Spleen (tissue), 7 donors: ENCODE measurements around the gene NBAS.

Experiments
- CTCF ChIP-seq, 11 experiments: fragments of 200-600 bp in 7 of 11; fragments of 450-650 bp in 4 of 11; sonication (generic) in 4 of 11; IDR thresholded peaks in 8 of 11; conservative IDR thresholded peaks in 3 of 11; 1 replicate in 7 of 11; 2 replicates in 4 of 11; pipeline versions ENCODE4 v1.4.0 to v1.8.0; 2016 to 2021; ENCODE audit warnings: antibody characterized with exemption in 11 of 11, inconsistent platforms in 4 of 11, mild to moderate bottlenecking in 1 of 11
- POLR2AphosphoS5 ChIP-seq, 3 donors: sonication (generic); formaldehyde crosslinking; IDR thresholded peaks; one replicate each; pipeline ENCODE4 v1.5.1; 2017; ENCODE audit warnings: antibody characterized with exemption in 3 of 3
- donor health status: DM: no; HTN: no; CAD: no; lungs with moderate emphysema.
- donor health status: DM: no; HTN: no; CAD: no.
- donor health status: DM: no; HTN: no; CAD: no.

GRCh38 chr2:15553951-15554350 lies 7.2 kb downstream of the NBAS start:
- TF ChIP-seq CTCF (IDR thresholded peaks at IDR 0.05 in 8 of 11, conservative IDR thresholded peaks at IDR 0.05 in 3 of 11) = no peak
- TF ChIP-seq POLR2AphosphoS5 (IDR thresholded peaks at IDR 0.05) = no peak
